Activated CD4-positive, alpha-beta T cell treated with anti-CD3 and anti-CD28 coated beads, Interleukin-2, amount 10 ng/mL, durations not matched to agents 7 days and 5 days (primary cell): ENCODE data around the gene PIGBOS1. TPM values are rescaled to one million over a fixed set of nuclear protein-coding genes. Genes with fewer than 3 reads are reported as not detected.
A peak's percentile ranks its signal among the peaks of the same experiment; 100 is the strongest.
"Not testable (repeated sequence)": the region's sequence is repeated elsewhere in the genome, so short reads cannot be mapped to it uniquely, and the experiment has no call there.

Experiments used
- CTCF ChIA-PET: fragments of 350-600 bp; sonication (Branson Sonifier 250); formaldehyde crosslinking; loops from one replicate; lab custom pipeline; 2021; ENCODE audit warnings: antibody characterized with exemption; lab: Charles Lee
- POLR2A ChIA-PET: fragments of 350-600 bp; sonication (Branson Sonifier 250); formaldehyde crosslinking; loops from one replicate; lab custom pipeline; 2021; ENCODE audit warnings: antibody characterized with exemption; lab: Charles Lee
- DNase-seq: peaks from one replicate; pipeline ENCODE4 v3.0.0-alpha.2; 2020
- H3K27ac Mint-ChIP-seq: one replicate; pipeline ENCODE4 v1.8.0; 2021; ENCODE audit warnings: mild to moderate bottlenecking, moderate library complexity, mixed read lengths
- H3K27me3 Mint-ChIP-seq: one replicate; pipeline ENCODE4 v1.8.0; 2021; ENCODE audit warnings: mixed read lengths
- H3K36me3 Mint-ChIP-seq: one replicate; pipeline ENCODE4 v1.8.0; 2021; ENCODE audit warnings: low read depth, mixed read lengths
- H3K4me1 Mint-ChIP-seq: one replicate; pipeline ENCODE4 v1.8.0; 2021; ENCODE audit warnings: mixed read lengths
- H3K4me3 Mint-ChIP-seq: one replicate; pipeline ENCODE4 v1.8.0; 2021; ENCODE audit warnings: mild to moderate bottlenecking, moderate library complexity, mixed read lengths
- H3K9me3 Mint-ChIP-seq: one replicate; pipeline ENCODE4 v1.8.0; 2021; ENCODE audit warnings: mixed read lengths
- total RNA-seq, 2 experiments: library from RNA; stranded (reverse); gene quantifications; one replicate each; pipeline ENCODE4 v1.2.3, GENCODE V29; 2021

Gene PIGBOS1
- total RNA-seq, 2 experiments from 2014 or later, result 11.0 to 11.4 TPM

- Mint-ChIP-seq H3K27ac (peak overlapping the region; percentile 95), H3K4me1 (peaks cover 47% of the 10 kb centered on the region), H3K27me3 (no peaks in the 10 kb centered on the region), H3K36me3 (peaks cover 19% of the 10 kb centered on the region), H3K4me3 (peak overlapping the region; percentile 93), H3K9me3 (no peaks in the 10 kb centered on the region)
- ChIA-PET CTCF (interaction anchor here (0.6 kb wide), 3 partner anchors 48 to 119 kb away, joined by 3 to 6 read pairs (median 6); partner anchors contain the start of gene CCPG1), POLR2A (no interaction called here)
- DNase-seq, result peak; percentile 48
Measured at GRCh38 chr15:55289011-55289745, 29.7 kb downstream of the PIGBOS1 start.

GRCh38 chr15:55288006-55288717, 30.8 kb downstream of the PIGBOS1 start:
- H3K27ac Mint-ChIP-seq, result peak overlapping the region; percentile 95
- ChIA-PET CTCF (interaction anchor here (0.6 to 1.7 kb wide), 6 partner anchors 31 to 509 kb away, joined by 3 to 5 read pairs (median 4); partner anchors contain the start of genes PIGB and PIGBOS1), POLR2A (no interaction called here)
- H3K27me3 Mint-ChIP-seq, result no peaks in the 10 kb centered on the region
- H3K4me3 Mint-ChIP-seq, result peak overlapping the region; percentile 93
- no peaks in the 10 kb centered on the region for H3K9me3 Mint-ChIP-seq
- H3K36me3 Mint-ChIP-seq, result peaks cover 19% of the 10 kb centered on the region
- peaks cover 56% of the 10 kb centered on the region for H3K4me1 Mint-ChIP-seq
- DNase-seq, result no peak

DNA sequence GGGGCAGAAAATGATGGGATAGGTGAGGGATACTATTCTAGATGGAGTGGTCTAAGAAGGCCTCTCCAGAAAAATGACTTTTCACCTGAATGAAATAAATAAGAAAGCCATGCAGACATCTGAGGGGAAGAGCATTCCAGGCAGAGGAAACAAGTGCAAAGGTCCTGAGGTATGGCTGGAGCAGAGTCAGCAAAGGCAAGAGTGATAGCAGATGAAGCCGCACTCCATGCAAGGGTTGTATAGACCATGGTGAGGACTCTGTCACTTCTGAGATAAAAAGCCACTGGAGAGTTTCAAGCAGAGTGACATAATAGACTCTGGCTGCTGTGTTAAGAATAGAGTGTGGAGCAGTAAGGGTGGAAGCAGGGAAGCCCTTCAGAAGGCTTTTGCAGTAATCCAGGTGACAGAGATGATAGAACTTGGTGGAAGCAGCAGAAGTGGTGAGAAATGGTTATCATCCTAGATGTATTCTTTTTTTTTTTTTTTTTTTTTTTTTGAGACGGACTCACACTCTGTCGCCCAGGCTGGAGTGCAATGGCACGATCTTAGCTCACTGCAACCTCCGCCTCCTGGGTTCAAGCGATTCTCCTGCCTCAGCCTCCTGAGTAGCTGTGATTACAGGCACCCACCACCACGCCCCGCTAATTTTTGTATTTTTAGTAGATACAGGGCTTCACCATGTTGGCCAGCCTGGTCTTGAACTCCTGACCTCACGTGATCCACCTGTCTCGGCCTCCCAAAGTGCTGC, 32.3 kb downstream of the PIGBOS1 start:
- DNase-seq, H3K9me3 Mint-ChIP-seq, POLR2A ChIA-PET, H3K27me3 Mint-ChIP-seq: not testable (repeated sequence)
- Mint-ChIP-seq H3K4me1 (peaks cover 72% of the 10 kb centered on the region), H3K36me3 (peaks cover 25% of the 10 kb centered on the region), H3K27ac (peak overlapping the region; percentile 36), H3K4me3 (peak overlapping the region; percentile 29)
- CTCF ChIA-PET, result interaction anchor here (0.9 to 1.7 kb wide), 4 partner anchors 42 to 70 kb away, joined by 3 to 4 read pairs (median 3); no protein-coding TSS in a partner anchor

DNA sequence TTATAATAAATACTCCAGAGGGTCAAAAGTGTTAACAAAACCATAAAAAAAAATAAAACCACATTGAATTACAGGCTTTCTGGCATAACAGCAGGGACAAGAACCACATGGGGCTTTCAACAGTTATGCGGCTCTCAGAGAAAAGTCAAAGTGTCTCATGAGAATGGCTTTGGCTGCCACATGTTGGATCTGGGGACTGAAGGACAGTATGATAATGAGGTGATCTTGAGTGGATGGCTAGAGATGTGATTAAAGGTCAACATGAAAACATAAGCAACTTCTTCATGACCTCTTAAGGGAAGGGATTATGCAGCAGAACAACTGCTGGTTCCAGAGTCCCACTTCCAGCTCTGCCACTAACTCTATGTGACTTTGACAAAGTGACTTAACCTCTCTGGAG, 34.5 kb downstream of the PIGBOS1 start:
- Mint-ChIP-seq H3K4me1 (peaks cover 89% of the 10 kb centered on the region), H3K36me3 (peaks cover 33% of the 10 kb centered on the region), H3K27me3 (no peaks in the 10 kb centered on the region), H3K27ac (no peak overlapping the region), H3K4me3 (no peak overlapping the region), H3K9me3 (no peaks in the 10 kb centered on the region)
- ChIA-PET POLR2A (no interaction called here), CTCF (no interaction called here)
- no peak for DNase-seq

- no peaks in the 10 kb centered on the region for H3K9me3 Mint-ChIP-seq
- CTCF ChIA-PET, result no interaction called here
Measured at GRCh38 chr15:55283379-55284147, 35.4 kb downstream of the PIGBOS1 start.

DNA sequence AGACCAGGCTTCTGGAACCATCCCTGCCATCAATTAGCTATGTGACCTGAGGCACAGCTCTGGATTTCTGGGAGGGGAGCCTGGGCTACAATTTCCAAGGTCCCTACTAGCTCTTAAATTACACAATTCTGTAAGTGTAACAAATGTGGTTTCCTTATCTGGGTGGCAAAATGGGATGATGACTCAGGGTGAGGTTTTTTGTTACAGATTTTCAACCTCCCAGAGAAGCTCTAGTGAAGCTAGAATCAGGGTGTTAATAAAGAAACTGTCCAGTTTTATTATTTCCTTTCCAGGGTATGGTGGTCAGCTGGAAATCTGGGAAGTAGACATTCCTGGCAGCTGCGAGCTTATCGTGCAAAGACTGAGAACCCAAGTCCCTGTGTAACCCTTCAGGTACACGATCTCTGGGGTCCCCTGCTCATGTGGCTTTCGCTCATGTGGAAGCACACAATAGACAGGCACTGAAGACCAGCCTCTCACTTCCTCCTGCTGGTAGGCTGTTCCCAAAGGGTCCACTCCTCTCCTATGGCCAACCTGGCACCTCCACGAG, 36.6 kb downstream of the PIGBOS1 start:
- H3K27ac Mint-ChIP-seq, result peak overlapping the region; percentile 78
- DNase-seq, result no peak
- POLR2A ChIA-PET, result interaction anchor here (1.0 kb wide), 1 partner anchor 64 kb away, joined by 3 read pairs; no protein-coding TSS in a partner anchor

More at GRCh38 chr15:55283379-55284147, 35.4 kb downstream of the PIGBOS1 start:
- DNase-seq, result no peak
- POLR2A ChIA-PET, result no interaction called here
- peaks cover 36% of the 10 kb centered on the region for H3K36me3 Mint-ChIP-seq
- H3K4me3 Mint-ChIP-seq, result no peak overlapping the region
- no peaks in the 10 kb centered on the region for H3K27me3 Mint-ChIP-seq
- peak overlapping the region; percentile 78 for H3K27ac Mint-ChIP-seq
- H3K4me1 Mint-ChIP-seq, result peaks cover 94% of the 10 kb centered on the region

DNA sequence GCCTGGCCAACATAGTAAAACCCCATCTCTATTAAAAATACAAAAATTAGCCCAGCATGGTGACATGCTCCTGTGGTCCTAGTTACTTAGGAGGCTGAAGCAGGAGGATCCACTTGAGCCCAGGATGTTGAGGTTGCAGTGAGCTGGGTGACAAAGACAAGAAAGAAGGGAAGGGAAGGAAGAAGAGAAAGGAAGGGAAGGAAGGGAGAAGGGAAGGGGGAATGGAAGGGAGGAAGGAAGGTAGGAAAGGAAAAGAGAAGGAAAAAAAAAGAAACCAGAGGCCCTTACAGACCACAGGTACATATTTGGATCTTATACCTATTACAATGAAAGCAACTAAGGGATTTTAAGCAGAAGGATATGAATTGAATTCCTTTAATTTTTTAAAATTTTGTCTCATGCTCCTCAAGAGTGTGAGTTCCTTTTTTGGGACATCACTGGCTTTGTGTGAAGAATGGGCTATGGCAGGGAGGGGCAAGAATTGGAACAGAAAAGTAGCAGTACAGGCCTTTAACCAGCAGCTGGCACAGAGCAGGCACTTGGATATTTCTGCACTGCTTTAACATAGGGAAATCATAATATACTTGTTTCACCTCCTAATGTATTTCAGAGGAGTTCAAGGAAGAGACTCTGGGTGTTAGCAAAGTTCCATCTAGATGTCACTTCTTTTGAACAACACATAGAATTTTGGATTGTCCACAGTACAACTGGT, 37.2 kb downstream of the PIGBOS1 start:
- Mint-ChIP-seq H3K4me1 (peaks cover 95% of the 10 kb centered on the region), H3K27me3 (no peaks in the 10 kb centered on the region), H3K4me3 (no peak overlapping the region), H3K9me3 (no peaks in the 10 kb centered on the region), H3K27ac (peak overlapping the region; percentile 78), H3K36me3 (peaks cover 35% of the 10 kb centered on the region)
- DNase-seq, result no peak
- CTCF ChIA-PET, result interaction anchor here (0.6 to 2.1 kb wide), 6 partner anchors 9 to 798 kb away, joined by 3 to 7 read pairs (median 4); partner anchors contain the start of gene RSL24D1
- POLR2A ChIA-PET, result interaction anchor here (1.0 kb wide), 1 partner anchor 63 kb away, joined by 3 read pairs; no protein-coding TSS in a partner anchor

More for the DNA sequence above, 36.6 kb downstream of the PIGBOS1 start:
- H3K9me3 Mint-ChIP-seq, result no peaks in the 10 kb centered on the region
- H3K4me3 Mint-ChIP-seq, result peak overlapping the region; percentile 6
- H3K27me3 Mint-ChIP-seq, result no peaks in the 10 kb centered on the region
- CTCF ChIA-PET, result interaction anchor here (0.6 to 2.1 kb wide), 6 partner anchors 8 to 798 kb away, joined by 3 to 7 read pairs (median 4); partner anchors contain the start of gene RSL24D1
- H3K36me3 Mint-ChIP-seq, result peaks cover 34% of the 10 kb centered on the region
- H3K4me1 Mint-ChIP-seq, result peaks cover 93% of the 10 kb centered on the region

DNA sequence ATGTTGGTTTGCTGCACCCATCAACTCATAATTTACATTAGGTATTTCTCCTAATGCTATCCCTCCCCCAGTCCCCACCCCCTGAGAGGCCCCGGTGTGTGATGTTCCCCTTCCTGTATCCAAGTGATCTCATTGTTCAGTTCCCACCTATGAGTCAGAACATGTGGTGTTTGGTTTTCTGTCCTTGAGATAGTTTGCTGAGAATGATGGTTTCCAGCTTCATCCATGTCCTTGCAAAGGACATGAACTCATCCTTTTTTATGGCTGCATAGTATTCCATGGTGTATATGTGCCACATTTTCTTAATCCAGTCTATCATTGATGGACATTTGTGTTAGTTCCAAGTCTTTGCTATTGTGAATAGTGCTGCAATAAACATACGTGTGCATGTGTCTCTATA, 38.3 kb downstream of the PIGBOS1 start:
- DNase-seq, result peak; percentile 20
- Mint-ChIP-seq H3K36me3 (peaks cover 30% of the 10 kb centered on the region), H3K27ac (peak overlapping the region; percentile 82), H3K4me1 (peaks cover 95% of the 10 kb centered on the region)
- POLR2A ChIA-PET, H3K4me3 Mint-ChIP-seq, CTCF ChIA-PET, H3K9me3 Mint-ChIP-seq, H3K27me3 Mint-ChIP-seq: not testable (repeated sequence)

DNA sequence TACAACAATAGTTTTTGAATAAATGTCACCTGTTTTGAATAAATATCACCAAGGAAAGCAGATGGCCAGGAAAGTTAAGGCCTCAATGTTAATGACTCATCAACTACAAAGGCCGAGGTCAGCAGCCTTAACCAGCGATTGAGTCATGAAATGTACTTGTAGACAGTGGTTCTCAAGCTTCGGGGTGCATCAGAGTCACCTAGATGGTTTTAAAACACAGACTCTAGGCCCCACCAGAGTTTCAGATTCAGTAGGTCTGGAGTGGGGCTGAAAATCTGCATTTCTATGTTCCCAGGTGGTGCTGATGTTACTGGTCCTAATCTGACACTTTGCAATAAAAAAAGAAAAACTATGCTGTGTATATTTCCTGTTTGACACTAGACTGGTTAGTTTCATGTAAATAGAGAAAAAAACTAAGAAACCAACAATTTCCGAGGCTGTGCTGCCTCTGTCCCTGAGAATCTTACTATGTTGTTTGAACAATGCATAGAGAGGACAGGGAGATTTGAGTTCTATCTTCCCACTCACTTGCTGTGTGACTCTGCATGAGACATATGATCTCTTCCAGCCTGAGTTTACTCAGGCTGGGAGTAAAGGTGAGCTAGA, 39.1 kb downstream of the PIGBOS1 start:
- peaks cover 34% of the 10 kb centered on the region for H3K36me3 Mint-ChIP-seq
- peak; percentile 53 for DNase-seq
- no peaks in the 10 kb centered on the region for H3K27me3 Mint-ChIP-seq
- CTCF ChIA-PET, result interaction anchor here (1.1 kb wide), 1 partner anchor 48 kb away, joined by 3 read pairs; no protein-coding TSS in a partner anchor
- POLR2A ChIA-PET, result interaction anchor here (0.7 kb wide), 1 partner anchor 31 kb away, joined by 3 read pairs; no protein-coding TSS in a partner anchor
- H3K4me1 Mint-ChIP-seq, result peaks cover 95% of the 10 kb centered on the region
- peak overlapping the region; percentile 94 for H3K27ac Mint-ChIP-seq
- H3K4me3 Mint-ChIP-seq, result peak overlapping the region; percentile 52
- H3K9me3 Mint-ChIP-seq, result no peaks in the 10 kb centered on the region

DNA sequence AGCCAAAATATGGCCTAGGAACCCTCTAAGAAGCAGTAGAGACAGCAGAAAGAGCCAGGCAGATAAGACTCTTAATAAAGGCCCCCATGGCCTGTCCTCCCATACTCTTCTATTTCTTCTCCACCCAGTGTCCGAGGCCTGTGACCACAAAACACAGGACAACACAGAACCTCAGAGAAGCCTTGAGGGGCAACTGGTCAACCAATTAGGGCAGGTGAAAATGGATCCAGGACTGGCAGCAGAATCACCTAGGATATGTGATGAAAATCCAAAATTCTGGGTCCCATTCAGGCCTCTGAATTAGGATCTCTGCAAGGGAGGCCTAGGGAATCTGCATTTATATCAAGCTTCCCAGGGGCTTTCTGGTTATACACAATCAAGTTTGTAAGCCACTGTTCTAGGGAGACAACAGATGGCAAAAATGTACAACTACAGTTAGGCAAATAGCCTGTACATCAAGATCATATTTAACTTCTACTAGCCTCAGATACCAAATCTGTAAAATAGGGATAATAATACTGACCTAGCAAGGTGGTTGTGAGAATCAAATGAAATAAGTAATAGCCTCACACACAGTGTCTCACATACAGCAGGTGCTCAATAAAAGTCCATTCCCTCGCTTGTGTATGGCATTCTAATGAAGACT, 39.7 kb downstream of the PIGBOS1 start:
- CTCF ChIA-PET, result interaction anchor here (1.1 kb wide), 1 partner anchor 47 kb away, joined by 3 read pairs; no protein-coding TSS in a partner anchor
- H3K36me3 Mint-ChIP-seq, result peaks cover 35% of the 10 kb centered on the region
- POLR2A ChIA-PET, result interaction anchor here (0.7 kb wide), 1 partner anchor 30 kb away, joined by 3 read pairs; no protein-coding TSS in a partner anchor

More for the DNA sequence above, 39.7 kb downstream of the PIGBOS1 start:
- Mint-ChIP-seq H3K27me3 (no peaks in the 10 kb centered on the region), H3K27ac (peak overlapping the region; percentile 94), H3K4me3 (peak overlapping the region; percentile 52), H3K4me1 (peaks cover 90% of the 10 kb centered on the region), H3K9me3 (no peaks in the 10 kb centered on the region)
- no peak for DNase-seq
